NB4 (cell line): ENCODE measurements around the gene RAD18.

Source experiments
- DNase-seq: peaks from one replicate; pipeline ENCODE4 v3.0.0; 2010; ENCODE audit warnings: low read depth
- H3K4me3 ChIP-seq: one replicate; pipeline ENCODE4 v1.5.1; 2011; ENCODE audit warnings: mild to moderate bottlenecking, low read depth, low read length, moderate library complexity
- CTCF ChIP-seq: IDR thresholded peaks from one replicate; pipeline ENCODE4 v1.5.1; 2012; ENCODE audit warnings: low read depth, low read length
- MAX ChIP-seq: IDR thresholded peaks from 2 replicates; pipeline ENCODE4 v1.6.1; 2011; ENCODE audit warnings: low read depth, low read length
- MYC ChIP-seq: IDR thresholded peaks from 2 replicates; pipeline ENCODE4 v1.6.1; 2011; ENCODE audit warnings: low read depth, low read length
- POLR2A ChIP-seq: IDR thresholded peaks from 2 replicates; pipeline ENCODE4 v1.6.1; 2011; ENCODE audit warnings: mild to moderate bottlenecking; ENCODE audit not compliant: insufficient read length; ENCODE audit errors: extremely low read depth

The RAD18 gene

DNA sequence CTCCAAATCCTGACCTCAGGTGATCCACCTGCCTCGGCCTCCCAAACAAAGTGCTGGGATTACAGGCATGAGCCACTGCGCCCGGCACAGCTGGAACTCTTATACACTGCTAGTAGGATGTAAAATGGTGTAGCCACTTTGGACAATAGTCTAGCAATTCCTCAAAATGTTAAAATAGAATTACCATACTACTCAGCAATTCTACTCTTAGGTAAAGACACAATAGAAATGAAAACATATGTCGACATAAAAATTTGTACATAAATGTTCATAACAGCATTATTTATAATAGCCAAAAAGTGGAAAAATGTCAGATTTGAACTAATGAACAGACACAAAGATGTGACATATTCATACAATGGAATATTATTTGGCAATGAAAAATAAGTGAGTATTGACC is 33.4 kb downstream of the RAD18 start:
- no peak overlapping the region for H3K4me3 ChIP-seq
- TF ChIP-seq MYC = no peak
- no peak for TF ChIP-seq CTCF
- no peak for TF ChIP-seq POLR2A
- TF ChIP-seq MAX = no peak
- no peak for DNase-seq

GRCh38 chr3:8914491-8914890 is 48.8 kb downstream of the RAD18 start:
- DNase-seq = no peak
- no peak overlapping the region for H3K4me3 ChIP-seq
- no peak for TF ChIP-seq MYC
- TF ChIP-seq MAX = no peak
- TF ChIP-seq POLR2A = no peak
- no peak for TF ChIP-seq CTCF

DNA sequence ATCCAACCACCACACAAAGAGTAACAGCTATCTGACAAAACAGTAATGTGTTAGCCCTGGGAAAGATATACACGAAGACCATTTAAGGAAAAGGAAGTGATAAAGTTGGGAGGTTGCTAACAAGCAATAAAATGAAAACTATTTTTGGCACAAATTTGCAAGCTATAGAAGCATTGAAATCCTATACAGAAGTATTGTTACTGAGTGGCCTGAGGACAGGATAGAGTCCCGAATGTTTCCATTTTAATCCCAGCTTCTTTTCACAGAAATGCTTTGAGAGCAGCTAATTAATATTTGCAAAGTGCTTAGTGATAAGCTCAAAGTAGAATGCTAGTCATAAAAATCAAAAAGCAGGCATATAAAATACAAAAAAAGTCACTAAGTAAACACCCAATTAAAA is 51.5 kb downstream of the RAD18 start:
- no peak for TF ChIP-seq POLR2A
- TF ChIP-seq MAX = no peak
- no peak for DNase-seq
- H3K4me3 ChIP-seq = no peak overlapping the region

DNA sequence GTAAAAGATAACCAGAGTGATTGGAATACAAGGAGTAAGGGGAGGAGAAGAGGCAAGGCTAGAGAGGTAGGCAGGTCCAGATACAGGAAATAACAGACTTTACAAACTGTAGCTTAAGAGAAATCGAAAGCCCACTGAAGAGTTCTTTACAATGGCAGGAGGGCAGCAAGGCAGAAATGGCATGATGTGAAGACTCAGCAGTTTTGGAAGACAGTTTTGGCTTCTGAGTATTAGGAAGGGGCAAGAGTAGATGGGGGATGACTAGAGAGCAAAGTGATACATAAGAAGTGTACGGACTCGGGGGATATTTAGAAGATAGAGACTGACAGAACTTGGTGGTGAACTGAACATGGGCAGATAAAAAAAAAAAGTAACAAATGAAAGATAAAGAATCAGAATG is 54.1 kb downstream of the RAD18 start:
- TF ChIP-seq MAX (no peak), POLR2A (no peak), MYC (no peak), CTCF (no peak)

GRCh38 chr3:8903191-8903590 is 60.1 kb downstream of the RAD18 start:
- no peak overlapping the region for H3K4me3 ChIP-seq
- TF ChIP-seq POLR2A (no peak), MYC (no peak), CTCF (no peak), MAX (no peak)
- DNase-seq = no peak

More for the DNA sequence above, 54.1 kb downstream of the RAD18 start:
- no peak overlapping the region for H3K4me3 ChIP-seq
- no peak for DNase-seq

- H3K4me3 ChIP-seq = no peak overlapping the region
- no peak for DNase-seq
- TF ChIP-seq MAX (no peak), POLR2A (no peak), MYC (no peak), CTCF (no peak)
Measured at GRCh38 chr3:8900869-8901268, 62.4 kb downstream of the RAD18 start.
